Stimulated activated naive CD4-positive, alpha-beta T cell (primary cell): ENCODE data around the gene MAST3.
"Not testable (repeated sequence)": the region's sequence is repeated elsewhere in the genome, so short reads cannot be mapped to it uniquely, and the experiment has no call there.

Source experiments
- DNase-seq, 6 experiments: peaks; one replicate each; lab custom pipeline; 2025; lab: John Stamatoyannopoulos, UW

MAST3 gene

GRCh38 chr19:18158467-18158866 is 60.9 kb downstream of the MAST3 start:
- no peak for DNase-seq

- DNase-seq = not testable (repeated sequence)
Observed at GRCh38 chr19:18159059-18159616, 61.6 kb downstream of the MAST3 start.

- DNase-seq = no peak
Observed at GRCh38 chr19:18159810-18160209, 62.2 kb downstream of the MAST3 start.

GRCh38 chr19:18160493-18160970 is 63.0 kb downstream of the MAST3 start:
- DNase-seq = no peak

- DNase-seq = peak; percentile 55 to 85 (median 77)
Observed at GRCh38 chr19:18160971-18161635, 63.5 kb downstream of the MAST3 start.

- no peak for DNase-seq
Observed at GRCh38 chr19:18161636-18162002, 64.0 kb downstream of the MAST3 start.

GRCh38 chr19:18164072-18164471 is 66.5 kb downstream of the MAST3 start:
- DNase-seq = no peak

GRCh38 chr19:18165794-18166544 is 68.4 kb downstream of the MAST3 start:
- no peak for DNase-seq

GRCh38 chr19:18167011-18167410 is 69.4 kb downstream of the MAST3 start:
- DNase-seq = no peak

GRCh38 chr19:18167975-18168645 is 70.5 kb downstream of the MAST3 start:
- DNase-seq = peak in 5 of 6 experiments; percentile 24 to 56 (median 37)

- no peak for DNase-seq
Observed at GRCh38 chr19:18168673-18169381, 71.2 kb downstream of the MAST3 start.

- DNase-seq = no peak
Observed at GRCh38 chr19:18170714-18171255, 73.2 kb downstream of the MAST3 start.

GRCh38 chr19:18171605-18172327 is 74.2 kb downstream of the MAST3 start:
- DNase-seq = no peak

GRCh38 chr19:18172331-18173053 is 74.9 kb downstream of the MAST3 start:
- no peak for DNase-seq

- no peak for DNase-seq
Observed at GRCh38 chr19:18173054-18173571, 75.5 kb downstream of the MAST3 start.

GRCh38 chr19:18173572-18174288 is 76.2 kb downstream of the MAST3 start, which contains the start of gene IFI30:
Gene IFI30 (plus strand): TSS chr19:18173813. CDS start chr19:18173842, 29 bp downstream.
- peak in 5 of 6 experiments; percentile 33 to 66 (median 52) for DNase-seq

- DNase-seq = no peak
Observed at GRCh38 chr19:18174983-18175382, 77.4 kb downstream of the MAST3 start.

- no peak for DNase-seq
Observed at GRCh38 chr19:18176367-18177310, 79.1 kb downstream of the MAST3 start.
